ENCODE results near the gene DVL1.
A peak's percentile ranks its signal among the peaks of the same experiment; 100 is the strongest.

DNA sequence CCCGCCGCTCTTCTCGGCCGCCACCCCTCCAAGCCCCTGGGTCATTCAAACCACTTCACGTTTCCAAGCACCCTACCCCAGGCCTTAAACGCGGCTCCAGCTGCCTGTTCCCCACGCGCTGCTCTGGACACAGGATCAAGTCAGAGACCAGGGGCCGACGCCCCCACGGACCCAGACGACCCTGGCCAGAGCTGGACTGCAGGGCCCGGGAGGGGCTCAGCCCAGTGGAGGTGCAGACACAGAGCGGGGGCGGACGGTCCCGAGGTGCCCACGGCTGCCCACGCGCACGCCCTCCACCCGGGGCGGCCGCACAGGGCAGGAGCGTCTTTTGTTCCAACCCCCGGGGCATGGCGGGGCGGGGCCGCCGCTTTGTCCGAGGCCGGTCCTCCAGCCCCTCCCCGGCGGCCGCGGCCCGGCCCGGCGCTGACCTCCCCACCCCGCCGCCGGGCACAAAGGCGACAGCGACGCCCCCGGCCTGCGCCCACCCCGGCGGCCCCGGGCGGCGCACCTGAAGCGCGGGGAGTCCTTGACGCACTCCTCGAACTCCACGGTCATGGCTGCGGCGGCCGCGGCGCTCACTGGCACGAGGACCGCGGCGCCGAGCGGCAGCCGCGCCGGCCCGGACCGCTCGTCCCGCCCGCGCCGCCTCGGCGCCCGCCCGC is 41.8 kb downstream of the DVL1 start:
- TF ChIP-seq ZBTB7A (IDR thresholded peaks at IDR 0.05; ENCODE audit: low read depth) (peak; percentile 56), CREB1 (IDR thresholded peaks at IDR 0.05; ENCODE audit: low read depth) (no peak), CEBPB (IDR thresholded peaks at IDR 0.05) (no peak), EP300 (IDR thresholded peaks at IDR 0.05; ENCODE audit: borderline replicate concordance) (no peak)

Measured in Ishikawa (cell line).